Measurements from ENCODE around the gene AVPR2.
A peak's percentile ranks its signal among the peaks of the same experiment; 100 is the strongest.

AVPR2 gene

DNA sequence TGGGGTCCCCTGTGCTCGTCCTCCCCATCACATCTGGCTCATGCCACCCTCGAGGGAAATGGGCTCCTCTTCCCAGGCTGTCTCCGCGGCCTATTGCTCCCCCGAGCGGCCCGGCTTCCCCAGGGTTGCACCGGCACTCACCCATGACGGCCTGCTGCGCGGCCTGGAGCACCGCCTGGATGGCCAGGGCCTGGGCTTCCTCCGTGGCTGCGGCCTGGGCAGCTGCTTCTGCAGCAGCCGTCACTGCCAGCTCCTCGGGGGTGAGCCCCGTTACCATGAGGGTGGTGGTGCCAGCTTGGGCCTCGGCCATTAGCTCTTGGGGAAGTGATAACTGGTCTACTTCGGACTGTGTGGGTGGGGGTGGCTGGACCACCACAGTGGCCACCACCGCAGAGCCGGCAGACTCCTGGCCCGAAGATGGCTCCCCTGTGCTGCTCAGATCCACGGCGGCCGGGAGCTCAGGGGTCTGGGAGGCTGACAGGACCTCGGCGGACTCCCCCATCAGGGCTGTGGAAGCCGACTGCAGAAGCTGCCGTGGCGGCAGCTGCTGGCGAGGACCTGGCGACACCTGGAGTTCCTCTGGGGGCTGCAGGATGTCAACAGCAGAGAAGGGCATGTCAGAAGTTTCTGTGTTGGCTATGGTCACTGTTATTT lies 48.0 kb downstream of the AVPR2 start:
- H3K9ac ChIP-seq (ENCODE audit: low read length), result peak overlapping the region; percentile 46
- peaks cover 23% of the 10 kb centered on the region for H3K4me1 ChIP-seq (ENCODE audit: insufficient read depth, low read length)
- H3K27me3 ChIP-seq (ENCODE audit: control insufficient read depth in 1 of 2, insufficient read depth in 2 of 2, low read length in 2 of 2), result no peaks in the 10 kb centered on the region
- peaks cover 47% of the 10 kb centered on the region for H3K36me3 ChIP-seq (ENCODE audit: insufficient read depth, low read length)
- no peak overlapping the region for H3K4me3 ChIP-seq (ENCODE audit: low read depth in 1 of 2, low read length in 2 of 2)
- no peaks in the 10 kb centered on the region for H3K9me3 ChIP-seq (ENCODE audit: low read length)
- H3K27ac ChIP-seq (ENCODE audit: low read depth, low read length), result peak overlapping the region; percentile 69

DNA sequence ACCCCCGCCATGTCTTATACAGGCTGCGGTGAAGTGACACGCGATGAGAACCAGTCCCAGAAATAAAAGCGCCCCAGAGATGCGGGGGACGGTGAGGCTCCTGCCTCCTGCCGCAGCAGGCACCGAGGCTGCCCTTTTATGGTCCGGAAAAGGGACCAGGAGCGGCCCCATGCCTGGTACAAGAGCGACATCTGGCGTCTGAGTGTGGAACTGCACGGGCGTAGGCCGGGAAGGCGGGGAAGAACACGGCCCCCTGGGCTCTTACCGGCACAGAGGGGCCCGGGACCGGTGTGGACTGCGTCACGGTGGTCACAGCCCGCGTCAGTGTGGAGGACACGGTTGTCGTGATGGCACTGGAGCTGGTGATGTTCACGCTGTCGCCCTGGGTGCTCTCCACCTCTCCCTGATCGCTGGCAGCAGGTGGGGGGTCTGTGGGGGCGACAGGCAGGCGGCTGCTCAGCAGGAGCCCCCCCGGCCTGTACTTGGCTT lies 48.9 kb downstream of the AVPR2 start:
- peak overlapping the region; percentile 69 for H3K27ac ChIP-seq (ENCODE audit: low read depth, low read length)
- peak overlapping the region; percentile 46 for H3K9ac ChIP-seq (ENCODE audit: low read length)
- H3K36me3 ChIP-seq (ENCODE audit: insufficient read depth, low read length), result peaks cover 55% of the 10 kb centered on the region
- peak overlapping the region in 1 of 2 donors; percentile 50 for H3K4me3 ChIP-seq (ENCODE audit: low read depth in 1 of 2, low read length in 2 of 2)
- H3K27me3 ChIP-seq (ENCODE audit: control insufficient read depth in 1 of 2, insufficient read depth in 2 of 2, low read length in 2 of 2), result no peaks in the 10 kb centered on the region
- peaks cover 18% of the 10 kb centered on the region for H3K4me1 ChIP-seq (ENCODE audit: insufficient read depth, low read length)
- H3K9me3 ChIP-seq (ENCODE audit: low read length), result no peaks in the 10 kb centered on the region

DNA sequence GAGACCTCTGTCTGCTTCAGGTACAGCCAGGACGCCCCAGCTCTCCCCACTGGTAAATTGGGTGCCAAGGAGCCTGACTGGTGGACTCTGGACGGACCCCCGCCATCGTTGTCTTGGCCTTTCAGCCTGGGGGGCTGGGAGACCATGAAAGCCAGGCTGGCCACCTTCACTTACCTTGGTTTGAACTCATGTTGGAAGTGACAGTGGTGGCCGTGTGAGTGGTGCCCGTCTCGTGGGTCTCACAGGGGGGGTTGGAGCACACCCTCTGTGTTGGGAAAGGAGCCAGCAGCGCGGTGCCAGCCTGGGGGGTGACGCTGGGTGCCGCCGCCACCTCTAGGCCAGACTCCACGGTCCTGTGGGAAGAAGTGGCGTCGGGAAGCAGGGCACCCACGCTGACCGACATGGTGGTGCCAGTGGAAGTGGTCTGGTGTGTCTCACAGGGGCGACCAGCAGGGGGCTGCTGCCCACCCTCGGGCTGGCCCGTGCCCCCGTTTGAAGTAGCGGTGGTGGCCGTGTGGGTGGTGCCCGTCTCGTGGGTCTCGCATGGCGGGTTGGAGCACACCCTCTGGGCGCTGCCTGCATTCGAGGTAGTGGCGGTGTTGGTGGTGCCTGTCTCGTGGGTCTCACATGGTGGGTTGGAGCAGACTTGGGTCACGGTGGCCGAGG lies 49.6 kb downstream of the AVPR2 start:
- H3K4me1 ChIP-seq (ENCODE audit: insufficient read depth, low read length), result peaks cover 12% of the 10 kb centered on the region
- H3K9me3 ChIP-seq (ENCODE audit: low read length), result no peaks in the 10 kb centered on the region
- peak overlapping the region in 1 of 2 donors; percentile 50 for H3K4me3 ChIP-seq (ENCODE audit: low read depth in 1 of 2, low read length in 2 of 2)
- peaks cover 0 to 5% of the 10 kb centered on the region in 2 donors for H3K27me3 ChIP-seq (ENCODE audit: control insufficient read depth in 1 of 2, insufficient read depth in 2 of 2, low read length in 2 of 2)
- H3K27ac ChIP-seq (ENCODE audit: low read depth, low read length), result peak overlapping the region; percentile 48
- peaks cover 59% of the 10 kb centered on the region for H3K36me3 ChIP-seq (ENCODE audit: insufficient read depth, low read length)
- H3K9ac ChIP-seq (ENCODE audit: low read length), result no peak overlapping the region

DNA sequence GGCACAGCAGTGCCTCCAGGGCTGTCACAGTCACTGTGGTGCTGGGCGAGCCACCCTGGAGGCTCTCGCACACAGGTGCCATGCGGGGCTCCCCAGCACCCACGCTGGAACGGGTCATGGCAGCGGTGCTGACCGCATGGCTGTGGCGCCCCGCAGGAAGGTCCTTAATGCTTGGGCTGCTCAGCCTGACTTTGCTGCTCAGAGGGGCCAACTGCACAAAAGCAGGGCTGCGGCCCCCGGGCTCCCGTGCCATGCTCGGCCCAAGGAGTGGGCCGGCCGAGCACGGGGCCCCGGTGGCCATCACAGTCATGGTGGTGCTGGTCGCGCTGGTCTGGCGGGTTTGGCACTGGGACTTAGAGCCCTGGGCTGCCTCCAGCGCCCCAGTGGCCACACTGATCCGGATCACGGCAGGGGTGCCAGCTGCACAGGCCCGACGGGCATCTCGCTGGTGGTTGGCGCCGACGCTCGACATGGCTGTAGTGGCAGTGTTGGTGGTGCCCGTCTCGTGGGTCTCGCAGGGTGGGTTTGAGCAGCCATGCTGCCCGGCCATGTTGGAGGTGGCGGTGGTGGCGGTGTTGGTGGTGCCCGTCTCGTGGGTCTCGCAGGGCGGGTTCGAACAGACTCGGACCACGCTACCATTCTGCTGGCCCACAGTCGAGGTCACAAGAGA lies 50.2 kb downstream of the AVPR2 start:
- H3K27ac ChIP-seq (ENCODE audit: low read depth, low read length), result peak overlapping the region; percentile 3
- peaks cover 8% of the 10 kb centered on the region for H3K4me1 ChIP-seq (ENCODE audit: insufficient read depth, low read length)
- H3K9ac ChIP-seq (ENCODE audit: low read length), result no peak overlapping the region
- H3K36me3 ChIP-seq (ENCODE audit: insufficient read depth, low read length), result peaks cover 60% of the 10 kb centered on the region
- peaks cover 0 to 8% of the 10 kb centered on the region in 2 donors for H3K27me3 ChIP-seq (ENCODE audit: control insufficient read depth in 1 of 2, insufficient read depth in 2 of 2, low read length in 2 of 2)
- H3K4me3 ChIP-seq (ENCODE audit: low read depth in 1 of 2, low read length in 2 of 2), result no peak overlapping the region
- no peaks in the 10 kb centered on the region for H3K9me3 ChIP-seq (ENCODE audit: low read length)

DNA sequence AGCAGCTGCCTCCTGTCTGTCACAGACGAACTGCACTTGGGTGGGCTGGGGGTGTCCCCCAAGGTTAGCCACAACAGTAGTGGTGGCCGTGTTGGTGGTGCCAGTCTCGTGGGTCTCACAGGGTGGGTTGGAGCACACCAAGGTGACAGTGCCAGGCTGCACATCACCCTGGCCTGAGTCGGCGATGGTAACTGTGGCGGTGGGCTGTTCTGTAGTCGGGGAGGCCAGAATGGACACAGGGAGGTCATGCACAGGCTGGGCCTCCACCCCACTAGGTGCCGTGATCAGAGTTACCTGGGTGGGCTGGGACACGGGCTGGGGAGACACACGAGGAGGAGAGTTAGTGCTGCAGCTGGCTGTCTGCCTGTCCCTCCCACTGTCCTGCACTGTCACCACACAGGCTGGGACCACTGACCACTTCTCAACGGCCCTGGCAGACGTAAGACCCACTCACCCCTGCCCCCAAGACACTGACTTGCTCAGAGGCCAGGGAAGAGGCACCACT lies 50.8 kb downstream of the AVPR2 start:
- Histone ChIP-seq H3K4me1 (ENCODE audit: insufficient read depth, low read length) (peaks cover 4% of the 10 kb centered on the region), H3K9me3 (ENCODE audit: low read length) (no peaks in the 10 kb centered on the region), H3K36me3 (ENCODE audit: insufficient read depth, low read length) (peaks cover 58% of the 10 kb centered on the region), H3K4me3 (ENCODE audit: low read depth in 1 of 2, low read length in 2 of 2) (no peak overlapping the region), H3K27me3 (ENCODE audit: control insufficient read depth in 1 of 2, insufficient read depth in 2 of 2, low read length in 2 of 2) (peaks cover 0 to 10% of the 10 kb centered on the region in 2 donors), H3K27ac (ENCODE audit: low read depth, low read length) (peak overlapping the region; percentile 3), H3K9ac (ENCODE audit: low read length) (no peak overlapping the region)

DNA sequence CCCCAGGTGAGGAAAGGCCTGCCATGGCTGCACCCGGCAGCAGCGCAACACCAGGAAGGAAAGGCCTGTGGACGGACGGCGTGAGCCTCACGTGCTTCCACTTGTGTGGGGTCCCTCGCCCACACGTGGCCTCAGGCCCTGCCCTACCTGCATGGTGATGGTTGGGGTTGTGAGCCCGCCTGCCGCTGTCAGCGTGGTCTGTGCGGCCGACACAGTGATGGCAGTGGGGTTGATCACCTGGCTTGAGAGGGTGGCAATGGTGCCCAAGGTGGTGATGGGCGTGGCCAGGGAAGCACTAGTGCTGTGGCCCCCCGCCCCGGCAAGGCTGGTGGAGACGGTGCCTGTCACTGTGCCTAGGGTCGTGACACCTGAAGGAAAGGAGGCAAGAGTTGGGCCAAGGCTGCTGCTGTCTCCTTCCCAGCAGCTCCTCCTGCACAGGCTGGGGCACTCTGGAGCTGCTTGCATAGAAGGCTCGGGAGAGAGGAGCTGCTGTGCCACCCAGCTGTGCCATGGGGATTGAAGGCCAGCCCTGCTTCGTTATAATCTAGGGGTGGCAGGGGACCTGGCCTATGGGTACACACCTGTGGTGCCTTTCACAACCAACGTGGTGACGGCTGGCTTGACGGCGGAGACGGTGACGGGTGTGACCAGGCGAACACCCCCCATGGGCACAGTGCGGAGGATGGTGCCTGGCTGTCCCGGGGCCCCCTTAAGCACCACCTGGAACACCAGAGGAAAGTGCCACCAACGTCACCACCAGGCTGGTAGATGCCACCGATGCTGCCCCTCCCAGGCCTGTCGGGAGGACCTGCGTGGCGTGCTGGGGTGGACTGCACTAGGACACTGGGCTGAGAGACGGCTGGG lies 51.8 kb downstream of the AVPR2 start:
- Histone ChIP-seq H3K4me3 (ENCODE audit: low read depth in 1 of 2, low read length in 2 of 2) (no peak overlapping the region), H3K36me3 (ENCODE audit: insufficient read depth, low read length) (peaks cover 58% of the 10 kb centered on the region), H3K4me1 (ENCODE audit: insufficient read depth, low read length) (peaks cover 4% of the 10 kb centered on the region), H3K27ac (ENCODE audit: low read depth, low read length) (peak overlapping the region; percentile 52), H3K9me3 (ENCODE audit: low read length) (no peaks in the 10 kb centered on the region), H3K9ac (ENCODE audit: low read length) (no peak overlapping the region), H3K27me3 (ENCODE audit: control insufficient read depth in 1 of 2, insufficient read depth in 2 of 2, low read length in 2 of 2) (peaks cover 0 to 10% of the 10 kb centered on the region in 2 donors)
